Colonic mucosa (tissue), 4 donors: ENCODE results near the gene VWA8. TPM values are rescaled to one million over a fixed set of nuclear protein-coding genes. Genes with fewer than 3 reads are reported as not detected.

Experiments
- DNase-seq: peaks from one replicate; pipeline ENCODE4 v3.0.0-alpha.2; 2020
- H3K27ac ChIP-seq: fragments of 200-600 bp; one replicate; pipeline ENCODE4 v1.8.0; 2021
- H3K27me3 ChIP-seq: fragments of 200-600 bp; one replicate; pipeline ENCODE4 v1.8.0; 2021
- H3K36me3 ChIP-seq: fragments of 200-600 bp; one replicate; pipeline ENCODE4 v1.8.0; 2021
- H3K4me1 ChIP-seq: fragments of 200-600 bp; one replicate; pipeline ENCODE4 v1.8.0; 2021; ENCODE audit warnings: mild to moderate bottlenecking
- H3K4me3 ChIP-seq: fragments of 200-600 bp; one replicate; pipeline ENCODE4 v1.8.0; 2021
- H3K9ac ChIP-seq, 2 donors: one replicate each; pipeline ENCODE4 v1.7.0; 2013; ENCODE audit warnings: control low read depth in 2 of 2, low read depth in 2 of 2, low read length in 2 of 2
- H3K9me3 ChIP-seq: fragments of 200-600 bp; one replicate; pipeline ENCODE4 v1.8.0; 2021
- CTCF ChIP-seq: fragments of 200-600 bp; IDR thresholded peaks from one replicate; pipeline ENCODE4 v1.8.0; 2022; ENCODE audit warnings: antibody characterized with exemption, mild to moderate bottlenecking
- intact Hi-C: fragments of 100-400 bp; cut with DNase I; formaldehyde crosslinking; loops from one replicate; pipeline ENCODE4 v1.14.1; 2022
- total RNA-seq, 2 donors: library from RNA; stranded (reverse); fragmentation: NEBNext Ultra II Directional in 1 of 2; extraction: Animal tissue kit (Norgen Biotek cat#: 25700) in 1 of 2; gene quantifications; one replicate each; pipeline ENCODE4 v1.2.1, GENCODE V29; 2021
- donor health status: healthy.
- donor health status: DM: no; HTN: no; CAD: no.
- donor health status: DM: no; HTN: no; CAD: no.

Gene VWA8
- total RNA-seq, 2 donors from 2014 or later, result 23.8 to 31.8 TPM

- Histone ChIP-seq H3K4me1 (no peaks in the 10 kb centered on the region), H3K36me3 (no peaks in the 10 kb centered on the region), H3K27me3 (no peaks in the 10 kb centered on the region), H3K27ac (no peak overlapping the region), H3K4me3 (no peak overlapping the region), H3K9ac (no peak overlapping the region), H3K9me3 (no peaks in the 10 kb centered on the region)
- no peak for DNase-seq
- no peak for TF ChIP-seq CTCF
- intact Hi-C loops, result no loop called here
Measured at GRCh38 chr13:41682001-41682400, 278.9 kb downstream of the VWA8 start.

DNA sequence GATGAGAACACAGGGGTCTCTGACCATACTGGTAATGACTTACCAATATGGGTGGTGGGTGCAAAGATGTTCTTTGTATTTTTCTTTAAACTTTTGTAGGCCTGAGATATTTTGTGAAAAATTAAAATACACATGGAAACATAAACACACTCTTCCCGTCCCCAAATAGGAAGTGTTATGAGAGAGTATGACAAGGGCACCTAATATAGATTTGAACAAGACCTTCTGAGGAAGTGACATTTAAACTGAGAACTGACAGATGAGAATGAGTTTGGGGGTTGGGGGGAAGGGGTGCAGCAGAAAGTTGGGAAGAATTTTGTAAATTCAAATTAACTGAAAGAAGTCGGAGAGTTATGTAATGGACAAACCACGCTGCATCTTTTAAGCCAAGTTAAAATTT lies 279.3 kb downstream of the VWA8 start:
- no peak for DNase-seq
- no peak overlapping the region for H3K4me3 ChIP-seq
- H3K9me3 ChIP-seq, result no peaks in the 10 kb centered on the region
- intact Hi-C loops, result no loop called here
- no peak for TF ChIP-seq CTCF
- H3K9ac ChIP-seq, result no peak overlapping the region
- no peak overlapping the region for H3K27ac ChIP-seq
- no peaks in the 10 kb centered on the region for H3K4me1 ChIP-seq
- H3K27me3 ChIP-seq, result no peaks in the 10 kb centered on the region
- no peaks in the 10 kb centered on the region for H3K36me3 ChIP-seq

DNA sequence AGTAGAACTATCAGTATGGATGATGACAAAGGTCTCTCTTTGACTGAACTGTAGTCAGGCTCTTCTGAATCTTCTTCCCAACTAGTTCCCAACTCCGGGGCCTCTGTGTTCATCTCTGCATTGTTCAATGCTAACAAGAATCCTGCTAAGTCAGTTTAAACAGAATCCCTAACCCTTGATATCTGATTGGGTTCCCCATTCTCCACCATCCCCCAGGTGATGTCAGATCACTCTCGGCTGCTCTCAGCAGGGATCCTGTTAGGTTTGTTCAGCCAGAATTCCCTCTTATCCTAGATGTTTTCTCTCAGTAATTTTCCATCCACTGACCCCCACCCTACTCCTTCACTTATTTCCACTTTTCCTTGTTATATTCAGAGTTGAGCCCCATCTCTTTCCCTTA lies 280.0 kb downstream of the VWA8 start:
- Histone ChIP-seq H3K27ac (no peak overlapping the region), H3K27me3 (no peaks in the 10 kb centered on the region), H3K36me3 (no peaks in the 10 kb centered on the region), H3K9me3 (no peaks in the 10 kb centered on the region), H3K4me3 (no peak overlapping the region), H3K4me1 (no peaks in the 10 kb centered on the region), H3K9ac (no peak overlapping the region)
- intact Hi-C loops, result no loop called here
- DNase-seq, result no peak
- TF ChIP-seq CTCF, result no peak

DNA sequence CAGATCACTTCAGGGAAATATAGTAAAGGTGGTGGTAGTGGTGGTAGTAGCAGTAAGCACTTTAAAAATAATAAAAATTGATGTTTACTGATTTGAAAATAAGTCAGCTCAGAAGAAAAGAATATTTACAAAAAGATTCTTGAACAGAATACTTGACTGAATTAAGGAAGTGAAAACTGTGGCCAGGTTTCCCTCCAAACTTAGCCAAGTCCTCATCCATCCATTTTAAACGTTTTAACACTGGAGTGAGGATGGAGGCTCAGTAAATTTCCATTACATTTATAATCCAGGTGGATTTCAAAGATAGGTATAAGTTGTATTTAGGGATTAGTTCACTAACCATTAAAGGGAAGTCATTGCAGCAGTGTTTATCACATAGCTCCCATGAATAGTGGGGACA lies 282.1 kb downstream of the VWA8 start:
- intact Hi-C loops, result no loop called here
- H3K9ac ChIP-seq, result no peak overlapping the region
- no peak overlapping the region for H3K27ac ChIP-seq
- no peaks in the 10 kb centered on the region for H3K4me1 ChIP-seq
- H3K27me3 ChIP-seq, result no peaks in the 10 kb centered on the region
- DNase-seq, result no peak
- no peak for TF ChIP-seq CTCF
- H3K36me3 ChIP-seq, result no peaks in the 10 kb centered on the region
- H3K9me3 ChIP-seq, result no peaks in the 10 kb centered on the region
- no peak overlapping the region for H3K4me3 ChIP-seq

GRCh38 chr13:41678249-41678648 lies 282.7 kb downstream of the VWA8 start:
- Histone ChIP-seq H3K9ac (no peak overlapping the region), H3K27ac (no peak overlapping the region), H3K4me3 (no peak overlapping the region), H3K4me1 (no peaks in the 10 kb centered on the region), H3K36me3 (no peaks in the 10 kb centered on the region), H3K27me3 (no peaks in the 10 kb centered on the region), H3K9me3 (no peaks in the 10 kb centered on the region)
- intact Hi-C loops, result no loop called here
- no peak for DNase-seq
- TF ChIP-seq CTCF, result no peak

DNA sequence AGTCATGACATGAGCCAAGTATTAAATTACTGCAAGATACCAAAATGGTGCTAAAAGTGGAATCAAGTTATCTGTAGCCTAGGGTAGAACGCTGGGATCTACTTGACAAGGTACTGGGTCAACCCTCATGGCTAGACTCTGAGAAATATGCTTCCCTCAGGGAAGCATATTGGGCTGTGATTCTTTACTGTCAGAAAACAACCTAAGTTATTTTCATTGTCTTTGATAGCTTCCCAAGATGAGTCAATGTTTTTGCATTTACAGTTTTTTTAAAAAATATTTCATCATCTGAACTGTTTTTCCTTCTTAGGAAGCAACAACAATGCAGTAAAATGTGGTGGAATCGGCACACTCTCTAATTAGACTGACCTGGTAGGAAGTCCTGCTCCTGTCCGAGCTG lies 285.6 kb downstream of the VWA8 start:
- TF ChIP-seq CTCF, result no peak
- no peaks in the 10 kb centered on the region for H3K4me1 ChIP-seq
- H3K27ac ChIP-seq, result no peak overlapping the region
- no peak overlapping the region for H3K4me3 ChIP-seq
- no peak overlapping the region for H3K9ac ChIP-seq
- H3K9me3 ChIP-seq, result no peaks in the 10 kb centered on the region
- no peak for DNase-seq
- no peaks in the 10 kb centered on the region for H3K36me3 ChIP-seq
- H3K27me3 ChIP-seq, result no peaks in the 10 kb centered on the region
- intact Hi-C loops, result no loop called here
